Measurements from ENCODE around the gene COL4A1. TPM values are rescaled to one million over a fixed set of nuclear protein-coding genes. Genes with fewer than 3 reads are reported as not detected.

The COL4A1 gene
- total RNA-seq, 1 experiment from 2014 or later = not detected

DNA sequence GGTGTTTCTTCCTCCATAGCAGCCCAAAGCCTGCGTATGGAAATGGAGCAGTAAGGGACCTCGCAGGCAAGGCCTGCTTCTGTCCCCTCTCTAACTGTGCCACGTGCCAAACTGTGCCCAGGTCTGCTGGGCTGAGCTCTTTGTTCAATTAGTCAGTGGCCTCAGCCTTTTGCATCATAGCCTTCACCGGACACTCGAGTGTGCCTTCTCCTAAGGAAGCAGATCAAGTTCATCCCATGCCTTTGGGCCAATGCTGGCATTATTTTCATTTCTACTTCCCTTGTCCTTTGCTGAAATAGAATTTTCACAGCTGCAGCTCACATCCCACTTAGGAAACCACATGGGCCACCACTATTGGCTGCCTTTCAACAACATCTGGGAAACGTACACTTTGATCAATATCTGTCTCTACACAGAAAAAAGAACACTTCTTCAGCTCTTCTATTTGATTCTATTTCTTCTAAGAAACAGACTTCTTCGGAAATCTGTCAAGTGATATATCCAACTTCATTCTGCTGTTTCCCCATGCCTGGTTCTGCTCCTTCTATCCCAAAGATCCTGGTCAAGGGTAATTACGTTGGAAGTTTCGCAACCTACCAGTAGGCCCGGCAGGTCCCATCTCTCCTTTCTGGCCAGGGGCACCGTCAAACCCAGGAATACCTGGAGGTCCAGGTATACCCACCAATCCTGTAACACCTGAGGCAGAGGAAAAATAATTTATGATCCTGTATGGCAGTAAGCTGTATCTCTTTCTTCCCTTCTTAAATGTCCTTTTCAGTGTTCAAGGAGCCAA, 143.9 kb downstream of the COL4A1 start:
- H3K9ac ChIP-seq (ENCODE audit: low read length) = no peak overlapping the region
- H3K27me3 ChIP-seq (ENCODE audit: low read length) = no peaks in the 10 kb centered on the region
- H2AFZ ChIP-seq (ENCODE audit: low read length) = no peak overlapping the region
- no peak overlapping the region for H3K4me3 ChIP-seq (ENCODE audit: low read length)
- no peaks in the 10 kb centered on the region for H3K36me3 ChIP-seq (ENCODE audit: insufficient read depth, low read length)
- DNase-seq = no peak
- no peaks in the 10 kb centered on the region for H3K9me2 ChIP-seq (replicated peaks; ENCODE audit: insufficient read depth, low read length)
- H3K79me2 ChIP-seq (ENCODE audit: low read length) = no peaks in the 10 kb centered on the region
- no peaks in the 10 kb centered on the region for H4K20me1 ChIP-seq (ENCODE audit: insufficient read depth, low read depth, low read length)
- H3K4me2 ChIP-seq (ENCODE audit: low read depth, low read length, poor library complexity, severe bottlenecking) = no peak overlapping the region
- H3K4me1 ChIP-seq (ENCODE audit: low read length) = no peaks in the 10 kb centered on the region
- no peaks in the 10 kb centered on the region for H3K9me3 ChIP-seq (ENCODE audit: low read length)
- no peak overlapping the region for H3K27ac ChIP-seq (ENCODE audit: low read length)

DNA sequence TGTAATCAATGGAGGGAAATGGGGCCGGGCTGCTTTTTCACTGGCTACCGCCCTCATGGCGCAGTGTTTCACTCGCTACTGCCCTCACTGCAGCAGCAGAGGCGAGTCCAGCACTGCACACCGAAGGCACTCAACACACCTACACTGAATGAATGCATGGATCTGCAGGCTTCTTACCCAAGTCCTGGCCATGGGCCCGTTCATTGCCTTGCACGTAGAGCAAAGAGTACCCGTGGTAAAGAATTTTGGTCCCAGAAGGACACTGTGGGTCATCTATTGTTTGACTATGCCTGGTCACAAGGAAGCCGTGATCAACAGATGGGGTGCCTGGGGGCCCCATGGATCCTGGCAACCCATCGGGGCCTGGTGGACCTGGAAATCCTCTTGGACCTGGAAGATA, 144.9 kb downstream of the COL4A1 start:
- no peak for DNase-seq
- Histone ChIP-seq H3K9ac (ENCODE audit: low read length) (no peak overlapping the region), H3K9me3 (ENCODE audit: low read length) (no peaks in the 10 kb centered on the region), H3K27me3 (ENCODE audit: low read length) (no peaks in the 10 kb centered on the region), H3K4me2 (ENCODE audit: low read depth, low read length, poor library complexity, severe bottlenecking) (no peak overlapping the region), H3K36me3 (ENCODE audit: insufficient read depth, low read length) (no peaks in the 10 kb centered on the region), H3K79me2 (ENCODE audit: low read length) (no peaks in the 10 kb centered on the region), H3K4me3 (ENCODE audit: low read length) (no peak overlapping the region), H4K20me1 (ENCODE audit: insufficient read depth, low read depth, low read length) (no peaks in the 10 kb centered on the region), H3K9me2 (replicated peaks; ENCODE audit: insufficient read depth, low read length) (no peaks in the 10 kb centered on the region), H3K4me1 (ENCODE audit: low read length) (no peaks in the 10 kb centered on the region), H3K27ac (ENCODE audit: low read length) (no peak overlapping the region), H2AFZ (ENCODE audit: low read length) (no peak overlapping the region)

DNA sequence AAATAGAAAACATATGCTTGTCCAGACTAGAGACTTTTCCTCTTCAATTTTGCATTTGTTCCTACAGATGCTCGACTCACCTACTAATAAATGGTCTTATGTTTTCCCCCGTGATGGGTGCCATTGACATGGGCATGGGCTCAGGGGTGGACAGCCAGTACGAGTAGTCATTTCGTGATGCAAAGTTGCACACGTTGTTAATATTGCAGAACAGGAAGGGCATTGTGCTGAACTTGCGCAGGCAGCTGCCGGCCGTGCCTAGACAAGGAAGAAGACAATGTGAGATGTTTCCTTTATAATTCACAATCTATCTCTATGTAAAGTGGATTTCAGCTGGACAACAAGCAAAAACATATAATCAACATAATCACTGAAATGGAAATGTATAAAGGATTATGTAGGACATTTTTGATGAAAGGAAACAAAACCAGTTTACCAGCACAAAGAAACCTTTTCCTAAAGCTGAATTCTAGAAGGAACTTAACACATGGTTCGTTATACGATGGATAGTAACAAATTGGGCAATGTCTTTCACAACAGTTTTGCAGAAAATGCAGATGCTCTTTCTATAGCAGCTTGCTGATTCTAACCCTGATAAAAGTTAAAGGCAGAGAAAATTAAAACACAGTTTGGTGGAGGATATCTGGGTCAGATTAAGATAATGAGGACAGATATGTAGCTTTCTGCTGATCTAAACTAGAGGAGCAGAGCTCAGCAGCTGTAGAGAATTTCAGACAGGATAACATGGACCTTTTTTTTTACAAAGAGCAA, 145.7 kb downstream of the COL4A1 start:
- no peaks in the 10 kb centered on the region for H3K36me3 ChIP-seq (ENCODE audit: insufficient read depth, low read length)
- H3K4me1 ChIP-seq (ENCODE audit: low read length) = no peaks in the 10 kb centered on the region
- no peak overlapping the region for H3K27ac ChIP-seq (ENCODE audit: low read length)
- H3K79me2 ChIP-seq (ENCODE audit: low read length) = no peaks in the 10 kb centered on the region
- no peaks in the 10 kb centered on the region for H3K9me3 ChIP-seq (ENCODE audit: low read length)
- H2AFZ ChIP-seq (ENCODE audit: low read length) = no peak overlapping the region
- no peaks in the 10 kb centered on the region for H3K27me3 ChIP-seq (ENCODE audit: low read length)
- no peaks in the 10 kb centered on the region for H3K9me2 ChIP-seq (replicated peaks; ENCODE audit: insufficient read depth, low read length)
- no peak overlapping the region for H3K4me2 ChIP-seq (ENCODE audit: low read depth, low read length, poor library complexity, severe bottlenecking)
- H3K9ac ChIP-seq (ENCODE audit: low read length) = no peak overlapping the region
- H4K20me1 ChIP-seq (ENCODE audit: insufficient read depth, low read depth, low read length) = no peaks in the 10 kb centered on the region
- no peak for DNase-seq
- H3K4me3 ChIP-seq (ENCODE audit: low read length) = no peak overlapping the region

DNA sequence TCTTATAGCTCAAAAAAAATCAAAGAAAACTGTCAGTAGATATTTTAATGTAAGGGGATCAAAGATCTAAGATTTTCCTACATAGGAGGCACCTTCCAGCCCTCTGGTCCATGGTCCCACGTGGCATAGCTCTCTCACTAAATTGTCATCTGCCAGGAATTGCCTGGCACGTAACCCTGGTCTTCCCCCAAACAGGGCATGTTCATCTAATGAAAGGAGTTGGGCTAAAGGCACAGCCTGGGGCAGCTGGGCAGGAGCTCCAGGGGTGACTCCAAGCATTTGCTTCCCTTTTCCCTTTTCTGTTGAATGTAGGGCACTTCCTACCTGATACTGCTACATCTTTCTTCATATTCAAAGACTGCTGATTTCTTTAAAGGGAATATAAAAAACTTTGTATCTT, 148.7 kb downstream of the COL4A1 start:
- Histone ChIP-seq H3K79me2 (ENCODE audit: low read length) (no peaks in the 10 kb centered on the region), H3K9ac (ENCODE audit: low read length) (no peak overlapping the region), H3K9me2 (replicated peaks; ENCODE audit: insufficient read depth, low read length) (no peaks in the 10 kb centered on the region), H3K4me2 (ENCODE audit: low read depth, low read length, poor library complexity, severe bottlenecking) (no peak overlapping the region), H3K4me3 (ENCODE audit: low read length) (no peak overlapping the region), H3K27me3 (ENCODE audit: low read length) (no peaks in the 10 kb centered on the region), H2AFZ (ENCODE audit: low read length) (no peak overlapping the region), H3K9me3 (ENCODE audit: low read length) (no peaks in the 10 kb centered on the region), H3K4me1 (ENCODE audit: low read length) (no peaks in the 10 kb centered on the region), H4K20me1 (ENCODE audit: insufficient read depth, low read depth, low read length) (no peaks in the 10 kb centered on the region), H3K36me3 (ENCODE audit: insufficient read depth, low read length) (no peaks in the 10 kb centered on the region), H3K27ac (ENCODE audit: low read length) (no peak overlapping the region)
- DNase-seq = no peak

DNA sequence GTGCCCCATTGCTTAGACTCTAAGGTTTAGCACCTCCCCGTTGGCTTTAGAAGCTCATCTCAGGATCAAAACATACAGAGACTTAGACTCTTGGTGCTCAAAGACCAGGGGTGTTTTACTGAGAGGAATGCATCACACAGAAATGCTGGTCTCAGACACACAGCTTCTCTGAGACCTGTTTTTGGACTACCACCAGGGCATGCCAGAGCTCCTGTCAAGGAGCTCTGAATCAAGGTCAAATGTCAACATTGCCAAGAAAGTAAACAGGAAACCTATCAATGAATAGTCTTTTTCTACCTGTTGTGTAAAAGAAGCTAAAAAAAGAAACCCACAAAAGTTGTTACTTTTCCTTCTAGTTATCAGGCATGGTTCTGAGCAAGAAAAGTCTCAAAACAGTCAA, 149.2 kb downstream of the COL4A1 start:
- Histone ChIP-seq H3K79me2 (ENCODE audit: low read length) (no peaks in the 10 kb centered on the region), H3K4me2 (ENCODE audit: low read depth, low read length, poor library complexity, severe bottlenecking) (no peak overlapping the region), H2AFZ (ENCODE audit: low read length) (no peak overlapping the region), H3K9me3 (ENCODE audit: low read length) (no peaks in the 10 kb centered on the region), H3K27ac (ENCODE audit: low read length) (no peak overlapping the region), H3K27me3 (ENCODE audit: low read length) (no peaks in the 10 kb centered on the region), H3K9me2 (replicated peaks; ENCODE audit: insufficient read depth, low read length) (no peaks in the 10 kb centered on the region), H3K36me3 (ENCODE audit: insufficient read depth, low read length) (no peaks in the 10 kb centered on the region), H4K20me1 (ENCODE audit: insufficient read depth, low read depth, low read length) (no peaks in the 10 kb centered on the region), H3K4me1 (ENCODE audit: low read length) (no peaks in the 10 kb centered on the region), H3K9ac (ENCODE audit: low read length) (no peak overlapping the region), H3K4me3 (ENCODE audit: low read length) (no peak overlapping the region)
- DNase-seq = no peak

DNA sequence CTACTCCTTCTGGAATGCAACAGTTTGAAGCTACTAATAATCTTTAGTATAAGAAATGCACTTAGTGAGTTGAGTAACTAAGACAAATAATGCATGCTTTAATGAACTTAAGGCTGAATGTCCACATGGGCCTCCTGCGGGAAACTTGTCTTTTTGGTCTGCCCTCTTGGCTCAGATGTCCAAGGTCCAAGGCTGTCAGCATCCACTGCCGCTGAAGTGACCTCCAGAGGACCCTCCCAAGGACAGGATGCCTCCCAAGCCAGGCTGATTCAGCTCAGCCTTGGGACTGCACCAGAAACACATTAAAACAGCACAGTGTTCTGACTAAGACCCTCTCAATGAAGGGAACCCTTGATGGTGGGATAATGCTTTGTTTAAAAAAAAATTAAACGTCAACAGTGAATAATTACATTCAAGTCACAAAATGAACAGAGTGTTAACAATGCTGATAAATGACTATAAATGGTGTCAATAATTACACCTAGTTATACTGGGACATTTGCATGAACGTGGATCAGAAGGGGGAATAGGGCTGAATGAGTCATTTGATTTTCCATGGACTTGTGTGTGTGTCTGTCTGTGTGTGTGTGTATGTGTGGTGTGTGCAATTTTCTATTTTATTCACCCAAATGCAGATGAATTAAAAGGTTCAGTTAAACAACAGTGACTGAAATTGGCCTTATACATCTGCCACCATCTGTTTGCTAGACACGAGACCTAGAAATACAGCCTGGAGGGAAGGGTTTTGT, 150.5 kb downstream of the COL4A1 start:
- H3K4me2 ChIP-seq (ENCODE audit: low read depth, low read length, poor library complexity, severe bottlenecking) = no peak overlapping the region
- H3K9ac ChIP-seq (ENCODE audit: low read length) = no peak overlapping the region
- H3K9me2 ChIP-seq (replicated peaks; ENCODE audit: insufficient read depth, low read length) = no peaks in the 10 kb centered on the region
- no peaks in the 10 kb centered on the region for H3K27me3 ChIP-seq (ENCODE audit: low read length)
- no peaks in the 10 kb centered on the region for H3K4me1 ChIP-seq (ENCODE audit: low read length)
- H4K20me1 ChIP-seq (ENCODE audit: insufficient read depth, low read depth, low read length) = no peaks in the 10 kb centered on the region
- no peak overlapping the region for H3K27ac ChIP-seq (ENCODE audit: low read length)
- H3K9me3 ChIP-seq (ENCODE audit: low read length) = no peaks in the 10 kb centered on the region
- DNase-seq = no peak
- no peaks in the 10 kb centered on the region for H3K36me3 ChIP-seq (ENCODE audit: insufficient read depth, low read length)
- H3K79me2 ChIP-seq (ENCODE audit: low read length) = no peaks in the 10 kb centered on the region
- no peak overlapping the region for H3K4me3 ChIP-seq (ENCODE audit: low read length)
- H2AFZ ChIP-seq (ENCODE audit: low read length) = no peak overlapping the region

DNA sequence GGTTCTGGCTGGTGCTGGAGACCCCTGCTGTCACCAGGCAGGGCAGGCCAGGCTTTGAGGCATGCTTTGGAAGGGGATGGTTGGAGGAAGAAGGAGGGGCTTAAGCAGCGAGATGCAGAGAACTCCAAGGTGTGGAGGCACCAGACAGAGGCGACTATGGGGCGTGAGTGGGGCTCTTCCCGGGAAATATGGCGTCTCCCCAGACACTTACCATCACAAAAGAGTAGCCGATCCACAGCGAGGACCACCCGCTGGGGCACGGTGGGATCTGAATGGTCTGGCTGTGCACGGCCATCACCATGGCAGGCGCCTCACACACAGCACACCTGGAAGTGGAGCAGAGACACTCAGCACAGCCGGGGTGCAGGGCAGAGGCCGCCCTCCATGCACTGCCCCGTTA, 151.9 kb downstream of the COL4A1 start:
- no peaks in the 10 kb centered on the region for H3K9me2 ChIP-seq (replicated peaks; ENCODE audit: insufficient read depth, low read length)

DNA sequence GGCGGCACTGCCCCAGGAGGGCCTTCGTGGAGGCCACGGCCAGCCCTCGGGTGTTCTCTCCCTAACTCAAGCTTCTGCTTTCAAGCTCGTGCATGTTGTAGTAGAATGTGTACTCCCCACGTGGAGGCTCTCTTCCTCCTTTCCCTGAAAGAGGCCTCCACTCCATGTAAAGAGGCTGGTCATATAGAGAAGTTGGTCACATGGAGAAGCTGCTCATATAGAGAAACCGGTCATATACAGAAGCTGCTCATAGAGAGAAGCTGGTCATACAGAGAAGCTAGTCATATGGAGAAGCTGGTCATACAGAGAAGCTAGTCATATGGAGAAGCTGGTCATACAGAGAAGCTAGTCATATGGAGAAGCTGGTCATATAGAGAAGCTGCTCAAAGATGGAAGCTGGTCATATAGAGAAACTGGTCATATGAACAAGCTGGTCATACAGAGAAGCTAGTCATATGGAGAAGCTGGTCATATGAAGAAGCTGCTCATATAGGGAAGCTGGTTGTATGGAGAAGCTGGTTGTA, 152.5 kb downstream of the COL4A1 start:
- no peak overlapping the region for H3K4me3 ChIP-seq (ENCODE audit: low read length)
- no peaks in the 10 kb centered on the region for H4K20me1 ChIP-seq (ENCODE audit: insufficient read depth, low read depth, low read length)
- no peak overlapping the region for H3K27ac ChIP-seq (ENCODE audit: low read length)
- no peaks in the 10 kb centered on the region for H3K9me2 ChIP-seq (replicated peaks; ENCODE audit: insufficient read depth, low read length)
- no peaks in the 10 kb centered on the region for H3K36me3 ChIP-seq (ENCODE audit: insufficient read depth, low read length)
- no peaks in the 10 kb centered on the region for H3K9me3 ChIP-seq (ENCODE audit: low read length)
- H3K27me3 ChIP-seq (ENCODE audit: low read length) = no peaks in the 10 kb centered on the region
- H2AFZ ChIP-seq (ENCODE audit: low read length) = no peak overlapping the region
- no peaks in the 10 kb centered on the region for H3K4me1 ChIP-seq (ENCODE audit: low read length)
- H3K9ac ChIP-seq (ENCODE audit: low read length) = no peak overlapping the region
- no peak overlapping the region for H3K4me2 ChIP-seq (ENCODE audit: low read depth, low read length, poor library complexity, severe bottlenecking)
- H3K79me2 ChIP-seq (ENCODE audit: low read length) = no peaks in the 10 kb centered on the region
- no peak for DNase-seq

More for the DNA sequence above, 151.9 kb downstream of the COL4A1 start:
- no peaks in the 10 kb centered on the region for H3K4me1 ChIP-seq (ENCODE audit: low read length)
- no peak overlapping the region for H2AFZ ChIP-seq (ENCODE audit: low read length)
- no peaks in the 10 kb centered on the region for H3K9me3 ChIP-seq (ENCODE audit: low read length)
- H3K27me3 ChIP-seq (ENCODE audit: low read length) = no peaks in the 10 kb centered on the region
- no peak for DNase-seq
- no peaks in the 10 kb centered on the region for H3K79me2 ChIP-seq (ENCODE audit: low read length)
- no peaks in the 10 kb centered on the region for H3K36me3 ChIP-seq (ENCODE audit: insufficient read depth, low read length)
- H3K27ac ChIP-seq (ENCODE audit: low read length) = no peak overlapping the region
- no peak overlapping the region for H3K9ac ChIP-seq (ENCODE audit: low read length)
- H3K4me2 ChIP-seq (ENCODE audit: low read depth, low read length, poor library complexity, severe bottlenecking) = no peak overlapping the region
- no peak overlapping the region for H3K4me3 ChIP-seq (ENCODE audit: low read length)
- no peaks in the 10 kb centered on the region for H4K20me1 ChIP-seq (ENCODE audit: insufficient read depth, low read depth, low read length)

Data from Karpas-422 (cell line).